Endometrial microvascular endothelial cells (primary cell): ENCODE measurements around the gene GFRA1. TPM values are rescaled to one million over a fixed set of nuclear protein-coding genes. Genes with fewer than 3 reads are reported as not detected.

Experiments
- in situ Hi-C: cut with HindIII; loops from 2 replicates; pipeline ENCODE4 v1.10.0; 2017; ENCODE audit warnings: low sequenced_read_pairs, low pct_unique_long_range_greater_than_20kb; ENCODE audit errors: inconsistent ontology term
- total RNA-seq: library from RNA; depleted of rRNA; stranded (reverse); fragments of >200 nt; gene quantifications from one replicate; pipeline ENCODE4 v1.2.3, GENCODE V29; 2015; ENCODE audit errors: inconsistent ontology term

The GFRA1 gene
- total RNA-seq, 1 donor from 2014 or later = 3.3 TPM

DNA sequence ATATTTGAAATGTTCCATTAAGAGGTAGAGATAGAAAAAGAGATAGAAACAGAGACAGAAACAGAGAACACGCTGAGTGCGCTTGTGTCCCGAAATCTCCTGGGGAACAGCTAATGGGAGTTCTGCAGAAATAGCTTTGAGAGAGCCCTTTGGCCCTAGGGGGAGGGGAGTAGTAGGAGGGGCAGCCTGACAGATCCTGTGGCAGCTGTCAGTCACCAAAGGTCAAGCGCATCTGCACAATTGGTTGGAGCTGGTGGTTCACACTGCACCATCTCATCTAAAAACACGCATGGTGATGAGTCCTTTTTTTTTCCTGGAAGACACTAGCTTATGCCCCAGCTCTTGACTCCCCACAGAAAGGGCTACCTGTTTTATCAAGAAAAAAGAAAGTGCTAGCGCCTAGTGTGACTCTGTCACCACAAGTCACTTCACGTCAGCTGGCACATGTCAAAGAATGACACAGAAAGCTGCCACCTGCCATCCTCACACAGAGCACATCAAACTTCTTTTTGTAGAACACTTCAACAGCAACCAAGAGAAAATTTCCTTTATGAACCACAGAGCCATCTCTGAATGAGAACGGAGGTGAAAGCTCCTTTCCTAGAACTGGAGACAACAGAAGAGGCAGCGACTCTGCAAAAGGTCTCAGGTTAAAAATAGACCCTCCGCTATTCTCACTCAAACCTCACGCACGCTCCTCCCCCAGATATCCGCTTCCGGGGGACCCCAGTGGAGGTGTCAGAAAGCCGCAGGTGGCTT is 125.7 kb downstream of the GFRA1 start:
- in situ Hi-C loops = no loop called here

DNA sequence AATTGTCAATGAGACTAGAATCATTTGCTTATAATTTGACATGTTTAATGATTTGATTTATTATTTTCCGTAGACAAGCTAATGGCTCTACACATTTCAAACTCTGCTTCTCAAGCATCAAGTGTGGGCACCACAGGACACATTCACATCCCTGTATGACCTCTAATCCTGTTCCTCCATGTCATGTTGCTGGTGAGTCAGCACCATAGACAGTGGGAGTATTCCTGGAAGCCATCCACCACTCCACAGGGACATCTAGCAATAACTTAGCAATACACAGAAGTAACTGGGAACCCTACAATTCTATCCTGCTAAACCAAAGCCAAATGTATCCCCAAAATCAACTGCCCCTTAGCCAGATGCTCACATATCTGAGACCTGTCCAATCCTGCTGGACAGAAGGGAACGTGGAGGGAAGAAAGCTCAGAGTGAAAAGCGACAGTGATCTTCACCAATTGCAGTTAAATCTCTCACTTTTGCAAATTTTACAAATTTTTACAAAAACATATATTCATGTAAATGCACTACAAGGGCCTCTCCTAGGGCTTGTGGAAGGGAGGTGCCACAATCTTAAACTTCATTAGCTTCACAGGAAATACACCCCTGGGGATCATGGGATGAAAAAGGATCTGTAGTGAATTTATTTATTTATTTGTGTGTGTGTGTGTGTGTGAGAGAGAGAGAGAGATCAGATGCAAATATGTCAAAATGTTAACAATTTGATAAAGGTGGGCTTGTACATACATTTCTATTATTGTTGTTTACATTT is 126.5 kb downstream of the GFRA1 start:
- in situ Hi-C loops = no loop called here

DNA sequence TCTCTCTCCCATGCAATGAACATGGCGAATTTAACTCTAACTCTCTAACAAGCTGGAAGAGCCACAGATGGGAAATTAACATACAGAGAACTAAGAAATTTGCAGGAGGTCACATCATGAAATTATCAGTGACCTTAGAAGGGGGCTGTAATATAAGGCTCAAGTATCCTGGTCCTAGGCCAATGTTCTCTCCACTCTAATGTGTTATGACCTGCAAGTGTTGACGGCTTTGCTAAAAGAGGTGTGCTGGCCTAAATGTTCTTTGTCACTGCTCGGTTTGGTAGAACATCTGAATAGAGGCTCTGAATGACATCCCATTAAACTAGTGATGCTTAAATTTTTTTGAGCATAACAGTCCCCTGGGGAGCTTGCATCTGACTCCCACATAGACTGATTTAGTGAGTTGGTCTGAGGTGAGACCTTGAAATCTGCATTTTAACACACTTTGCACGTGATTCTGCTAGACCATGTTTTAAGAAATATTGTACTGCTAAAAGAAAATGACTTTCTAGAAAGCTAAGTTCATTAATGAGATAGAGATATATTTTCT is 129.3 kb downstream of the GFRA1 start:
- in situ Hi-C loops = no loop called here

DNA sequence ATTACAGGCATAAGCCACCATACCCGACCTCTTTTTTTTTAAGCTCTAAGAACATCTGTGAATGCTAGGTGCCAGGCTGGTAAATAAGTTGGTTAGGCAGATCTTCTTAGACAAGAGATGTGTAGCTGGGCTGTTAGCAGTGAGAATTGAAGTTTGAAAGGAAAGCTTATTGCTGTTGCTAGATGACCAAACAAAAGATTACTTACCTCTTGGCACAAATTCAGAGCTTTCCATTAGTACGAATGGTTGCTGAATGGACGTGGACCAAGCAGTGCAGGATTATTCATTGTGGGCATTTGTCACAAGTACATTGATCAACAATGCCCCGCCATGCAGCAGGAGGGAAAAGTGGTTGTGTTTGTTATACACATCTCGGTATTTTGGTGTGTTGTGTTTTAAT is 131.2 kb downstream of the GFRA1 start:
- in situ Hi-C loops = no loop called here

DNA sequence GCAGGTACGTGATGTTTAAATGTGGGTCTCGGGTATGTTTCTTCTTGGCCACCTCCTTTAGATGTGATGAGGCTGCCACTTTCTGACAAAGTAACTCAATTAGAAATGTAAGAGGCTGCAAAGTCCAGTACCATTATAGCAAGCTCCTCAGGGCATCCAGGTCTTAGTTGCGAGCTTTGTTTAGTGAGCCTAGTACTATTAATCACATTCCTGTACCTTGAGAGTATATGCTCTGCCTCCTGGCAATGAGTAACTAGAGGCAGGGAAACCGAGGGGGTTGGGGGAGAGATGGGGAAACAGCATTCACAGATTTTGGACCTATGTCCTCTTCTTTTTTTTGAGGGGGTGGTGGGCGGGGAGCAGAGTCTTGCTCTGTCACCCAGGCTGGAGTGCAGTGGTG is 131.8 kb downstream of the GFRA1 start:
- in situ Hi-C loops = no loop called here

DNA sequence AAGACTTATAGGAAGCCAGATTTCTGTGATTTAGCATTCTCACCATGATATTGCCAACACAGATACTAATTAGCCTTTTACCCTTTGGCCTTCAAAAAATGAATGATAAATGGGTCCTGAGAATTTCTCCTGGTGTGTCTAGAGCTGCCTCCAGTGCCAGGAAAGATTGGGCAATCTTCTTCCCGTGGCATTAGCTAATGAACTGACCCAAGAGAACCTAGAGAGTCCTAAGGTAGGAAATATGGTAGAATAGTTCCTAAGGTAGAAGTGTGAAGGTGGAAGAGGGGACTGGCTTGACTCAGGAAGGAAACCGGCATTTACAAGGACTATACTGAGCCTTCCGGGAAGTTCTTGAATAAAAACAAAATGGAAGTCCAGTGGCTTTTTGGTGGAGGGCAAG is 133.1 kb downstream of the GFRA1 start:
- in situ Hi-C loops = no loop called here

DNA sequence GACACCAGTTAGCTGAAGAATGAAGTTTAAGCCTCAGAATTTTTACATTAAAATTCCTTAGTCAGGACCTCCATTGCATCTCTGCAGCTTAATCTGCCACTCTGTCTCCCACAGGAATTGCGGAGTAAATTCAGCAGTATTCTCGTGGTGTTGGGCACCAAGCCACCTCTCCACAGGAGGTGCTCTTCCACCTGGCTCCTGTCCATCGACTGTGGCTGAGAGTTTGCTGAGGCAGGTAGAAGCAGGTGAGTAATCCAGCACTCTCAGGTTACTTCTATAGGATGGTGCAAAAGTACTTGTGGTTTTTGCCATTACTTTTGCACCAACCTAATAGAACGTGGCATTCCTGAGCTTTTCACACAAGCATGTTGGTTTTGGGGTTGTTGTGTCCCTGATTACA is 134.1 kb downstream of the GFRA1 start:
- in situ Hi-C loops = no loop called here

DNA sequence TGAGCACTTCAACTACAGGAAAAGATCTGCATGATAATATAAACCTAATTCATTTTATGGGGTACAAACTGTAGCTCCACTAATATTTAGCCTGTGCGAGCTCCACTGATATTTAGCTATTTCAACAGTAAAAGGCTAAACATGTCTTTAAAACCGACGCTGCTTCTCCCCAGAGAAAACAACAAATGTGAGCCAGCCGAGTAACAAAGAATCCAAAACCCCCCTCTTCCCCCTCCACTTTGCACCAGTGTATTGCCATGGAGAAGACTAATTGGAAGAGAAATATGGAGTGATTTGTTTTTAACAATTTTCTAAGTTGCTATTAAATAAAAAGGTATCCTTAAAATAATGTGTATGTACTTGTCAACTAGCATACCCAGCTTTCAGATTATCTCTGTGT is 136.7 kb downstream of the GFRA1 start:
- in situ Hi-C loops = no loop called here

DNA sequence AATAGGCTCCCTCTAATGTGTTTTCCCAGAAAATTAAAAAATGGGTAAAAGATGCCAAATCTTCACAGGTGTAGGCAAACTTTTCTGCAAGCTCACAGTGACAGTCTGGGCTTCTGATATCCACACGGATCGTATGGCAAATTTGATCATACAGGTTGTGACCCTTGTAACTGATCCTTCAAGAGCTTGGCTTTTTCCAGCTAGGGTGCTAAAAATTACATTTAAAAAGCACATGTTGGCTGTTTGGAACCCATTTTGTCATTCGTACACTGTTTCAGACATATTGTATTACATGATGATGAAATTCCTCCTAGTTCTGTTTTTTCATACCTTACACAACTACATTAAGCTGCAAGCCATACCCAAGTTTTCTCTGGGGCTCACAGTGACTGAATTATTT is 138.7 kb downstream of the GFRA1 start:
- in situ Hi-C loops = no loop called here

DNA sequence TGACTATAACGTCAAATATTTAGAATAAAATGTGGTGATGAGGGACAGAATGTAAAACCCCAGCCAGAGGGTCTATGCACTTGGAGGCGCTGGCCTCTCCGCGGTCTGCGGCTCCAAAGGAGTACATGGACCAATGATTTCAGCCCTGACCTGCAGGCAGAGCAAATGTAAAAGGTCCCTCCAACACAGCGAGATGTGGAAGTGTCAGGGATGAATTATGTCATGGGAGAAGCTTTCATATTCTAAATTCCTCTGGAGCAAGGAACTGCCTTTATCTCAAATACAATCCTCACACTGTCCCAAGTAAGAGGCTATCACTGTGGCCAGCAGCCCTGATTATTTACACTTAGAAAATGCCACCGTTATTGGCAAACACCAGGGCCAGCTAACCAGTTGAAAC is 139.4 kb downstream of the GFRA1 start:
- in situ Hi-C loops = no loop called here

DNA sequence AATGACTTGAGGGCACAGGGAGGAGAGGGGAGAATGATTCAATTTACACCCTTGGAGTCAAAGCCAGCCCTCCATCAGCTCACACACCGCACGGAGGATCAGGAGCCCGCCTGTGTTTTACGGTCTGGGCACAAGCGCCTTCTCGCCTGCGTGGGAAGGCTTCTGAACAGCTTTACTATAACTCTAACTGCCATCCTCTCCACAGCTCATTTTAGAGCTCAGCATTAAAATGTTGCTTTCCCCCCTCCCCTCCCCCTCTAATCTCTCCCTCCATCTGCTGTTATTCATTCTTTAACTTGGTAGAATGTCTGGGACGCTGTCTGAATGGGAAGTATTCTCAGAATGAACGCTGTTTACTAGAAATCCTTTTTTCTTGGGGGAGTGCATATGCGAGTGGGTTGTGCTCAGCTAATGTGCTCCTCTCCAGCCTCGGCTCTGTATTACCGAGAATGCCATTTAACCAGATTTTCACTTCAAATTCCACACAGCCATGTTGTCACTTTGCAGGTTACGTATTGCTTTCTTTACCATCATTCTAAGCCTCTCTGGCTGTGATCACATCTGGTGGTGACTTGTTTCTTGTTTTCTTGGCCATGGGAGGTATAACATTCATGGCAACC is 140.1 kb downstream of the GFRA1 start:
- in situ Hi-C loops = no loop called here

DNA sequence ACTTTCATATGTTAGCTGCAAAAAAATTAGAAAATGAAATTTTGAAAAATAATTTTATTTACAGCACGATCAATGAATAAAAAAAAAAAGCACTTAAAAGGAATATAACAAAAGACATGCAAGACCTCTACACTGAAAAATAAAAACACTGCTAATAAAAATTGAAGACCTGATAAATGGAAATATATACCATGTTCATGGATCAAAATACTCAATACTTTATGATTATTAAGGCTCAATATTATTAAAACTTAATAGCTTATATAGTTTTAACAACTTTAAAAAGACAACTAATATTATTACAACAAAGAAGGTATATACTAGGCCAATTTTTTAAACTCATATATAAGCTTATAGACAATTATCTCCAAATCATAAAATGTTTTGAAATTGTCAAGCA is 143.0 kb downstream of the GFRA1 start:
- in situ Hi-C loops = no loop called here

DNA sequence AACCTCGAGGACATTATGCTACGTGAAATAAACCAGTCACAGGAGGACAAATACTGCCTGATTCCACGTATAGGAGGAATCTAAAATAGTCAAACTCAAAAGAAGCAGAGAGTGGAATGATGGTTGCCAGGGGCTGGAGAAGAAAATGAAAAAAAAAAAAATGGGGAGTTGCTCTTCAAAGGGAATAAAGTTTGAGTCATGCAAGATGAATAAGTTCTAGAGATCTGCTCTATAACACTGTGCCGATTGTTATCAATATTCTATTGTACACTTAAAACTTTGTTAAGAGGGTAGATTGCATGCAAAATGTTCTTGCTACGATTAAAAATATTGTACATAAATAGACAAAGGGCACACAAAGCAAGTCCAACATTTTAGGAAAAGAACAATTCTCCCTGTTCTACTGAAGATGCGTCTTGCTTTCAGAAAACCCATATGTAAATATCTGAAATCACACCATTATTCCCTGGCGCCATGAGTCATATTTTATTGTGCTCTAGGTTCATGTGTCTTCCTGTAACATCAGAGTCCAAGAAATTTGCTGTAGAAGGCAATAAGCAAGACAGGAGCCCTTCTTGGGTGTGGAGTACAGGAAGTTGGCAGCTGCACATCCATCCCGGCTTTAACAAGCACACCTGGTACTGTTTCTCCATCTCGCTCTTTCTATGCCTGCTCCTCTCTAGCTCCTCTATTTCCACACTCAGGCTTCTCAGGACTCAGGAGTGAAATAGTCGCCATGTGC is 145.9 kb downstream of the GFRA1 start:
- in situ Hi-C loops = no loop called here

DNA sequence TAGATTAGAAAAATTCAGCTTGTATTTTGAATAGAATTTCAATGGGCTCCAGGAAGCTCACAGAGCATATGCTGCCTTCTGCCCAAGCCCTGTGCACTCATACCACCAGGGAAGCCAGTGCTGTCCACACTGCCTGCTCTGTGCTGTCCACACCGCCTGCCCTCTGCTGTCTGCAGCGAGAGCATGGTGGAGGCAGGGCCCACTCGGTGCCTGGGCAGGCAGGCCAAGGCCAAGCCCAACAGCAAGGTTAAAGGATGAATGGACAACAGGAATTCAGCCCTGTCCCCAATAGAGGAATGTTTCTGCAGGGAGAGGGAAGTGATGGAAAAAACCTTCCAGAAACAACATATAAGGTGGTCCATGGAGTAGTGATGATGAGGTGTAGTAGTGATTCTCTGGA is 146.8 kb downstream of the GFRA1 start:
- in situ Hi-C loops = no loop called here

DNA sequence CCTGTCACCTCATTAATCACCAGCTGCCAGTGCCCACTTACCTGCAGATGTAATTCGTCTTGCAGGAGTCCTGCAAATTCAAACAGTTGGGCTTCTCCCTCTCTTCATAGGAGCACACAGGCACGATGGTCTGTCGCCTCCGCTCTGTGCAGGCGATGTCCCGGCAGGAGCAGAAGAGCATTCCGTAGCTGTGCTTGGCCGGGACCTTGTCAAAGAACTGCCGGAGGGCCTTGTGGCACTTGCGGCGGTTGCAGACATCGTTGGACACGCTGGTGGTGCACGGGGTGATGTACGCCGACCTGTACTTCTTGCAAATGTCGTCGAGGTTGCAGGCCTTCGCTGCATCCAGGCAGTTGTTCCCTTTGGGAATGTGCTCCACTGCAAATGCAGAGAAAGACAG is 147.8 kb downstream of the GFRA1 start:
- in situ Hi-C loops = no loop called here

DNA sequence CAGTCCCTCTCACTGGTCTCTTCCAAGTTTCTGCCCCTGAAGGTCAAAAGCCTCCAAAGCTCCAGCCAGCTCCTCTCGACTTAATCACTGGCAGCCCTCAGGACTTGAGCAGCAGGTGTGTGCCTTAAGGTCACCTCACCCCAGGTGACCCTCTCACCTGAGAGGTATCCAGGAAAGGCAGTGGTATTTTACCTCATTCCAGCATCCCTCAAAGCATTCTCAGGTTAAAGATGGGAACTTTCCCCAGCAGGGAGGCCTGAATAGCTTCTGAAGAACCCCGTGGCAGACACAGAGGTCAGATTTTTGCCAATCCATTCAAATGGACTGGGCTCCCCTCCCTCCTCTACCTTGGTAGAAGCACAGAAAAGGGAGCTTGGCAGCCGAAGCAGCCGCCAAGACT is 148.2 kb downstream of the GFRA1 start:
- in situ Hi-C loops = no loop called here

DNA sequence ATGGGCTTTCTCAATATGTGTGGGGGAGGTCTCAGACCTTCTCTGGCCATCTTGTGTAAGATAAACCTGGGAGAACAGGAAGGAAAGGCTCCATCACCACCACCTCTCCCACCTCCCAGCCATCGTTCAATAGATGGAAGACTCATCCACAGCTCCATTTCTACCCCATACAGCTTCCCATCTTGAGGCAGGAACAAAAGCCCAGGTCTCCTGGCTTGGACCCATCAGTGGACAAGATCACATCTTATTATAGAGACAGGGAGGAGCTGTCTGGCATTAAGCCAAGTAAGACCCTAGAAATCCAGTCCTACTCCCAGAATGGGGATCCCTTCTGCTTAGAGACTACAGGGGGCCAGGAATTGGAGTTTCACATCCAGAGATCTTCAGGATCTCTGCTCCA is 150.3 kb downstream of the GFRA1 start:
- in situ Hi-C loops = no loop called here

DNA sequence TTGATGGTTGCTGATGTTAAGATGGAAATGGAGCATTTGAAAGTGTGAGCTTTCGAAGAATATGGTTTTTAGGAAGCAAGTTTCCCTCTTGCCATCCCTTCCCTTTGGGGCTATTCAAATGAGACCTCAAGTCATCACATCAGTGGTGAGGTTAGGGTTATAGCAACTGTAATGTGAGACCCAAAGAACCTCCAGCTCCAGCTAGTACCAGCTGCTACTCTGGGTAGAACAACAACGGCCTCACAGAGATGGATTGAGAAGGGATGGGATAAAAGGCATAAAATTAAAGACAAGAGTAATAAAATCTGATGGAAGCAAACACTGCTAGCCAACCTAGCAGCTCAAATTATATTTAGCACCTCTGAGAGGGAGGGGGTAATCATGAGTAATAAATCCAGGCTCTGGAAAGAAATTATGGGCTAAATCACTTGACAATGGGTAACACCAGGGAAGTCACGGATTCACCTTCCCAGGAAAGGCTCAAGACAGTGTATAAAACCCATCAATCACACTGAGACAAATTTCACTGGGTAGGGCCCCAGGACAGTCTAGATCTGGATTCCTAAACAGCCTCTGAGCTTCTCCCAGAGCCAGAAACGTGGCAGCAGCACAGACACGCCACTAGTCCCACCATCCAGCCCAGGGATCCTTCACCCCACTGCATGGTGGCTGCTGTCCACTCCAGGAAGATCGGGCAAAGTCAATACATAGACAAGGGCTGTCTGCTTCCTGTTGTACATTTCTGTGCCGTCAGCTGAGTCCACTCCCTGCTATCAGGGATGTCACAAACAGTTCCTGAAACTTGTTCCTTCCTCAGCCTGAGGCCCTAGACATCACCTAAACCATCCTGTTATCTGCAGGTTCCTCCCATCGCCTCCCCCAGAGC is 151.1 kb downstream of the GFRA1 start:
- in situ Hi-C loops = no loop called here
